Glomerular visceral epithelial cell (primary cell): ENCODE results near the gene AHI1.
"Not testable (repeated sequence)": the region's sequence is repeated elsewhere in the genome, so short reads cannot be mapped to it uniquely, and the experiment has no call there.

Source experiments
- DNase-seq: peaks from one replicate; pipeline ENCODE4 v3.0.0-alpha.2; 2016; ENCODE audit errors: extremely low spot score

Gene AHI1

DNA sequence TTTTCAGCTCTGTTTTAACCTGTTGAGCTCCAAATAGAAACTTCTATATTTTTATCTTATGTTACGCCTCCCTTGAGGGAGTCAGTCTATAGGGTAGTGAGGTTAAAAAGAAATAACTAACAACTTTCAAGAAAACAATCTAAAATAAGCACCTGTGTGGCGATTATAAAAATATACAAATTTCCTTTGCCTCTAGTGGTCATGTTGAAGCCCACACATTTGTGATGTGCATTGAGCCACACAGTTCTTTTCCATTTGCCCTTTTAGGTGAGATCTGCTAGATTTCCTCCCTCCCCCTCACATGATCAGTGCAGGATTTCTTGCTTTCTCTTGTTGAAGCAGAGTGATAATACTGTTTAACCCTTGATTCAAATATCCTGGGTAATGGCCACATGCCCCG lies 232.3 kb downstream of the AHI1 start:
- no peak for DNase-seq

- no peak for DNase-seq
These were observed 235.4 kb downstream of the AHI1 start for GRCh38 chr6:135261872-135262725.

- DNase-seq, result no peak
These were observed 236.9 kb downstream of the AHI1 start for GRCh38 chr6:135260612-135261011.

GRCh38 chr6:135258970-135259369 lies 238.6 kb downstream of the AHI1 start:
- no peak for DNase-seq

- no peak for DNase-seq
These were observed 239.7 kb downstream of the AHI1 start for GRCh38 chr6:135257631-135258405.

- no peak for DNase-seq
These were observed 240.7 kb downstream of the AHI1 start for GRCh38 chr6:135256866-135257265.

GRCh38 chr6:135254471-135254870 lies 243.1 kb downstream of the AHI1 start:
- no peak for DNase-seq

- DNase-seq, result no peak
These were observed 245.8 kb downstream of the AHI1 start for GRCh38 chr6:135251498-135252441.

DNA sequence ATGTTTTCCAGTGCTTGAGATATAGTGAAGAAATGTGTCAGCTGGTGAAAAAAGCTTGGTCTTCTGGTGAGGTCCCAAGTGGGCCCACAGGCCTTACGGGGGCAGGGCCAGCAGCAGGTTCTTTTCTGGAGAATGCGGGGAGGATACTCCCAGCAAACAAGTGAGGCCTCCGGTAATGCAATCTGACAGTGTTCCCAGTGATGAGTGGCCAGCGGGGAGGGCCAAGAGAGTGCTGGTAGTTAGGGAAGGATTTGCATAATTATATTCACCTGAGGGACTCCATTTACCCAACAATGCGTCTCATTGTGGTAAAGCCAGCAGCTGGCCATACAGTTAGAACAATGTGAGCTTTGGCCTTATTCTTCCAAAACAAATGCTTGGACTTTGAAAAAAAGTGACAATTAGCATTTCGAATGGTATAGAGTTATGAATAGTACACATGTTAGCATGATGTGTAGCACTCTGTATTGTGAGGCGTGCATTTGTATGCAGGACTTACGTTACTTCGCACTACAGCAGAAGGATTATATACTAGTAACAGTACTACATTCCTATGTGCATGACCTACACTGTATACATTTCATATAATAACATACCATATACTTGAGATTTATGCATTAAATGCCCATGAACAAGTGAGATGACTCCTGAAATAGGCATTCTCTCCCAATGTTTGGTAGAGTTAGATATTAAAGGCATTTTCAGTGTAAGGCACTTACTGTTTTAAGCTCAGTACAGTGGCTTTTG lies 246.6 kb downstream of the AHI1 start:
- DNase-seq, result no peak

- DNase-seq, result no peak
These were observed 247.3 kb downstream of the AHI1 start for GRCh38 chr6:135250234-135250633.

GRCh38 chr6:135246412-135247012 lies 251.0 kb downstream of the AHI1 start:
- not testable (repeated sequence) for DNase-seq

DNA sequence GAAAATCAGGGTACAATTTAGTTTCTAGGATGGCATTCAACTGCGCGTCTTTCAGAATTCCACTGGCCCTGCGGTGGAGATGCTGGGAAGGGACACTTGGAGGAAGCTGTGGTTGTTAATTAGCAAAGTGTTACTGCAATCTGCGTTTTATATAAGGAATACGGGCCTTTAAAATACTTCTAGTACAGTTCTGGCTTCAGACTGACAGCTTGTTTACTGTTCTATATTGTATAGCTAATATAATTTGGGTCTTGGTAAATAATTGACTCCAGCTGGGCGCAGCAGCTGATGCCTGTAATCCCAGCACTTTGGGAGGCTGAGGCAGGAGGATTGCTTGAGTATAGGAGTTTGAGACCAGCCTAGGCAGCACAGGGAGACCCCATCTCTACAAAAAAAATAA lies 252.7 kb downstream of the AHI1 start:
- no peak for DNase-seq

- DNase-seq, result no peak
These were observed 253.4 kb downstream of the AHI1 start for GRCh38 chr6:135243871-135244796.

DNA sequence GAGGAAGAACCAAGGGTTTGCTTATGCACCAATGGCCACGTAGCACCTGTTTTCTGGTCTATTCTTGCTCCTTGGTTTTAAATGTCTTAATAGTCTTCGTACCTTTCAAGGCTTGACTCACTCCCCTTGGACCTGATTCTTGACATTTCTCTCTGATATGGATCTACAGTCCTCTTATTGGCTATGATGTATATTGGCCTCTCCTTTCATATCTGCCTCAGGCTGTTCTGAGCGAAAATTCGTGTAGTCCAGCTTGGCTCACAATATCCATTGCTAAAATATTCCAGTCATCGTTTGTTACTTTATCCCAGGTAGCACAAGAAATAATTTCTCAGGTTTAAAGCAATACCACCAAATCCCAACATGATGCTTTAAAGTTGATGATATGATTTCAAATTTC lies 256.8 kb downstream of the AHI1 start:
- no peak for DNase-seq

DNA sequence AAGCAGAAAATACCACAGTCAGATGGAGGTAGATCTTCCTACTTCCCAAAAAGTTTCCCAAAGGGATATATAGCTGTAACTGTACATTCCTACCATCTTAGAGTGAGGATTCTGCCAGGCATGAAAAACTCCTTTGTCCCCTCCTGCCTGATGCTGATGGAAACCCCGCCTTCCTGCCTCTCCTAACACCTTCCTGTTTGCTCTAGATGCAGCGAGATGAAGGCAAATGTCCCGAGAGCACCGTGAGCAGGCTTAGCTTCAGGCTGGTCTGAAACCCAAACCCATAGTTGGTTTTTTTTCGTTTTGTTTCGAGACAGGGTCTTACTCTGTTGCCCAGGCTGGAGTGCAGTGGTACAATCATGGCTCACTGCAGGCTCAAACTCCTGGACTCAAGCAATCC lies 260.8 kb downstream of the AHI1 start:
- DNase-seq, result no peak

DNA sequence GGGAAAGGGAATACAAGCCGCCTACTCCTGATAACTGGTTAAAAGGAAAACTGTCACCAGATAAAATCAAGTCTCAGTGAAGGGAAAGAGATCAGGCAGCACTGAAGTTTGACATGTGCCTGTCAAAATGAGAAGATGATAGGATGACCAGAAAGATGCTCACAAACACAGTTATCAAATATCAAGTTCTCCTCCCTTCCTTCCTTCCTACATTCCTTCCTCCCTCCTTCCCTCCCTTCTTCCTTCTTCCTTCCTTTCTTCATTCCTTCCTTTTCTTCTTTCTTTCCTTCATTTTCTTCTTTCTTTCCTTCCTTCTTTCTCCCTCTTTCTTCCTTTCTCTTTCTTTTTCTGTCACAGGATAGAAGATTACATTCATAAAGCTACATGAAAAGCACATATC lies 261.2 kb downstream of the AHI1 start:
- no peak for DNase-seq

- no peak for DNase-seq
These were observed 261.8 kb downstream of the AHI1 start for GRCh38 chr6:135235716-135236115.

GRCh38 chr6:135234492-135234780 lies 263.1 kb downstream of the AHI1 start:
- DNase-seq, result no peak

DNA sequence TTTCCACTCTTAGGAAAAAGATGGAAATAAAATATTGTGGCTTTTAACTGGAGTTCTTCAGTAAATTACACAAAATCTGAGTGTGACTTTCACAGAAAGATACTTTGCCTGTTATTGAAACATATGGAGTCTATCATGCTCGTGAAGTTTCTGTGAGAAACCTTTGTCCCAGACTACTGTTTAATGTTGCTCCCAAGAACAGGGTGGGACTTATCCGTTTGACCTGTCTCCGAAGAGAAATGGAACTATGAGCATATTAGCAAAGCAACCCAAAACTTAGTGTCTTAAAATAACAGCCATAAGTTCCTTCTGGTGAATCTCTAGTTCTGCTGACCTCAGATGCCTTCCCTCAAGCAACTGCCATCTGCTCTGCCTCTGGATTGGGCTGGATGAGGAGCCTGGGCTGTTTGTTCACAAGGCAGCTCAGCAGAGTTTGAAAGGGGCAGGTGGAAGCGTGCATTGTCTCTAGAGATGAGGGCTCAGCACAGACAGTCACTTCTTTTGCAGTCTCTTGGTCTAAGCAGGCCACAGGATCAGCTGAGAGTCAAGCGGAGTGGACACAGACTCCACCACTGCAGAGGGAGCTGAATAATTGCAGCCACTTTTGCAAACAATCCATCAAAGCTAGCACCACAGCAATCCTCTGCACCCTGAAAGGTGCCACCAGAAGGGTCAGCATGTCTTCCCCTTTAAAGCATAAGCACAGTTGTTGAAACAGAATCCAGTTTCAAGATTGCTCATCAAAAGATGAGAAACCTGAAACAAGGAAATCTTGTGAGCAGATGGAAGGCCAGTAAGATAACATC lies 263.7 kb downstream of the AHI1 start:
- DNase-seq, result no peak
